Testis (tissue), 3 donors: ENCODE measurements around the gene RASGRP4. TPM values are rescaled to one million over a fixed set of nuclear protein-coding genes. Genes with fewer than 3 reads are reported as not detected.
A peak's percentile ranks its signal among the peaks of the same experiment; 100 is the strongest.

Experiments used
- DNase-seq: peaks from one replicate; pipeline ENCODE4 v3.0.0-alpha.2; 2019
- H3K27ac ChIP-seq, 2 donors: fragments of 200-600 bp; sonication (generic); one replicate each; pipeline ENCODE4 v1.5.1; 2019
- H3K27me3 ChIP-seq: fragments of 200-600 bp; sonication (generic); one replicate; pipeline ENCODE4 v1.5.1; 2019
- H3K36me3 ChIP-seq: fragments of 200-600 bp; sonication (generic); one replicate; pipeline ENCODE4 v1.5.1; 2017; ENCODE audit warnings: low read depth; ENCODE audit errors: missing control alignments
- H3K4me1 ChIP-seq: fragments of 200-600 bp; sonication (generic); one replicate; pipeline ENCODE4 v1.5.1; 2019
- H3K4me3 ChIP-seq, 2 donors: fragments of 200-600 bp; sonication (generic); one replicate each; pipeline ENCODE4 v1.5.1; 2017 to 2019
- H3K9me3 ChIP-seq: fragments of 200-600 bp; sonication (generic); one replicate; pipeline ENCODE4 v1.5.1; 2017
- CTCF ChIP-seq, 3 experiments: fragments of 450-650 bp in 2 of 3; fragments of 200-600 bp in 1 of 3; sonication (generic) in 1 of 3; IDR thresholded peaks; one replicate each; pipeline ENCODE4 v1.5.1; 2016 to 2019; ENCODE audit warnings: antibody characterized with exemption in 3 of 3, mild to moderate bottlenecking in 2 of 3, moderate library complexity in 1 of 3
- POLR2A ChIP-seq: fragments of 450-650 bp; IDR thresholded peaks from one replicate; pipeline ENCODE4 v1.6.1; 2017; ENCODE audit warnings: antibody characterized with exemption, mild to moderate bottlenecking, moderate library complexity
- WGBS, 2 donors: methylation state at CpG; one replicate each; pipeline ENCODE4 v1.1.5; 2018; 5-methylcytosine and 5-hydroxymethylcytosine counted together
- intact Hi-C: fragments of 100-400 bp; cut with DNase I; formaldehyde crosslinking; loops from one replicate; pipeline ENCODE4 v1.15.1; 2023; ENCODE audit warnings: low total_unique reads
- polyA plus RNA-seq: library from polyadenylated mRNA; stranded (reverse); fragments of 350-450 nt; fragmentation: Illumina TruSeq; extraction: RNeasy Lipid Tissue Mini Kit (QIAGEN cat#74804); gene quantifications from one replicate; pipeline ENCODE4 v1.2.3, GENCODE V29; 2014; ENCODE audit warnings: low read depth, low replicate concordance; ENCODE audit not compliant: insufficient read depth
- total RNA-seq, 2 donors: library from RNA; depleted of rRNA; stranded (reverse); fragments of >200 nt; gene quantifications; one replicate each; pipeline ENCODE4 v1.2.3, GENCODE V29; 2016

The RASGRP4 gene
- total and polyA plus RNA-seq, 3 donors from 2014 or later: 0.71 to 1.5 (median 1.3) TPM

DNA sequence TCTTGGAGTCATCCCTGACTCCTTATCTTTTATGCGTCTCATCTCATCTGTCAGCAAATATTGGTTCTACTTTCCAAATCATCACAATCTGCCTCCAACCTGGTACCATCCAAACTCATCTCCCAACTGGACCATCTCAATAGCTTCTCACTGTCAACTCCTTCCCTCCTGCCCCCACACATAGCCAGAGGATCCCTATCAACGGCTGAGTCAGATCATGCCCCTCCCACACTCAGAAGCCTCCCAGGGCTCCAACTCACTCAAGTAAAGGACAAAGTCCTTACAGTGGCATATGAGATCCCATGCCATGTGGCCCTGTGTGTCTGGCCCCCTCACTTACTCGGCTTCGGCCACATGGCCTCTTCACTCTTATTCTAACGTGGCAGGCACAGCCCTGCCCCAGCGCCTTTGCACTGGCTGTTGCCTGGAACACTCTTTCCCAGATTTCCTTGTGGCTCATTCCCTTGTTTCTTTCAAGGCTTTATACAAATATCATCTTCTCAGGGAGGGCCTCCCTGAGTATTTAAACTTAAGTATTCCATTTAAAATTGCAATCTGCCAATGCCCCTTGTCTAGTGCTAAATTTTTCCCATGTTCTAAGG is 33.2 kb downstream of the RASGRP4 start:
- no peaks in the 10 kb centered on the region for H3K9me3 ChIP-seq
- WGBS, 2 donors: 79 to 81% methylated on average over 6 of the region's 6 CpGs
- no peak for DNase-seq
- no peak overlapping the region for H3K27ac ChIP-seq
- no peaks in the 10 kb centered on the region for H3K27me3 ChIP-seq
- H3K36me3 ChIP-seq: no peaks in the 10 kb centered on the region
- no peak for TF ChIP-seq POLR2A
- TF ChIP-seq CTCF (IDR thresholded peaks at IDR 0.05): no peak
- no peak overlapping the region for H3K4me3 ChIP-seq
- intact Hi-C loops: no loop called here
- peaks cover 12% of the 10 kb centered on the region for H3K4me1 ChIP-seq

DNA sequence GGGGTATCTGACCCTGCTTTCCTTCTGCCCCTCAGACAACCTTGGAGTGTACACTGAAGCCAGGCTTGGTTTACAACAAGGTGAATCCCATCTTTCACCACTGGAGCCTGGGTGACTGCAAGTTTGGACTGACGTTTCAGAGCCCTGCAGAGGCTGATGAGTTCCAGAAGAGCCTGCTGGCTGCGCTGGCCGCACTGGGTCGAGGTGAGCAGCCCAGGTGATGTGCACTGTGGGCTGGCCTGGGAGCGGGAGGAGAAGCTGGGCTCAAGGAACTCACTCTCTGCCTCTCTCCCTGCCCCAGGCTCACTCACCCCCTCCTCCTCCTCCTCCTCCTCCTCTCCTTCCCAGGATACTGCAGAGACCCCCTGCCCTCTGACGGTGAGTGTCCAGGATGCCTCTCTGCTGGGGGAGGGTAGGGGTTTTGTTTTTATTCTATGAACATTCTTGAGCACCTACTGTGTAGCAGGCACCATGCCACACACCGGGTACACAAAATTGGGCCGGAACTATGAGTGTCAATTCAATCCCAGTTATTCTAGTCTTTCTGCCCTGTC is 34.0 kb downstream of the RASGRP4 start:
- intact Hi-C loops: no loop called here
- no peak for TF ChIP-seq CTCF (IDR thresholded peaks at IDR 0.05)
- TF ChIP-seq POLR2A: no peak
- Histone ChIP-seq H3K27ac (no peak overlapping the region), H3K4me1 (peaks cover 18% of the 10 kb centered on the region), H3K4me3 (no peak overlapping the region), H3K36me3 (no peaks in the 10 kb centered on the region), H3K9me3 (no peaks in the 10 kb centered on the region), H3K27me3 (no peaks in the 10 kb centered on the region)
- 66 to 82% methylated on average over 8 of the region's 8 CpGs for WGBS, 2 donors
- no peak for DNase-seq

DNA sequence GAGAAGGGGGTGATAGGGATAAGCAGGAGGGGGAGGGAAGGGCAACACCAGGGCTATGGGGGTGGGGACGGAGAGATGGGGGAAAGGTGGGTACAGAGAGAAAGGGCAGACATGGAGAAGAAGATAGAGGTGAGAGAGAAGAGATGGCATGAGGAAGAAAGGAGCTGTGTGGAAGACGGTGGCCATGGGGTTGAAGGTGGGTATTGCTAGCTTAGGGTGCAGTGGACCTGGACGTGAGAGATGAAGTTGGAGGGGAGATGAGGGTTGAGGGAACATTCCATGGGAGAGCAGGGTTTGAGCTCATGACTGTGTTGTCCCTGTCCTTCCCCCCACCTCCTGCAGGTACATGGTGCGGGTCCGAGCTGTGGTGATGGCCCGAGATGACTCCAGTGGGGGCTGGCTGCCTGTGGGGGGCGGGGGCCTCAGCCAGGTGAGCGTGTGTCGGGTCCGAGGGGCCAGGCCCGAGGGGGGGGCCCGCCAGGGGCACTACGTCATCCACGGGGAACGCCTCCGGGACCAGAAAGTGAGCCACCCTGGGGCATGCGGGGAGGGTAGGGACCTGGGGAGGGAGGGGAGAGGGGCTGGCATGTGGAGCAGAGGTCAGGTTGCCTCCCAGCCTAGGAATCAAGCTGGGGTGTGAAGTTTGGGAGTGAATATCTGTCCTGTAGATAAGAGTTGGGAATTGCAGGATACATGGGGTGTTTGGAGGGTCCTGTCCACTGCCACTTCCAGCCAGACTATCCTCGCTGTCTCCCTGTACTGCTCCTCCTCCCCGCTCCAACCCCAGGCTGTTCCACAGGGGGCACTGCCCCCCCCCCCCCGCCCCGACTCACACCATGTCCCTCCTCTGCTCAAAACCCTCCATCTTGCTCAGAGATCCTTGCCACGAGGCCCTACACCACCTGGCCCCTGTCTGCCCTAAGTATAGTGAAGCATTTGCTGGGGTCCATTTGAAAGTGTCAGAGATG is 35.8 kb downstream of the RASGRP4 start:
- no peak for TF ChIP-seq CTCF (IDR thresholded peaks at IDR 0.05)
- no peak for TF ChIP-seq POLR2A
- Histone ChIP-seq H3K36me3 (no peaks in the 10 kb centered on the region), H3K27ac (no peak overlapping the region), H3K4me3 (no peak overlapping the region), H3K4me1 (peaks cover 23% of the 10 kb centered on the region), H3K27me3 (no peaks in the 10 kb centered on the region), H3K9me3 (no peaks in the 10 kb centered on the region)
- 55 to 62% methylated on average over 21 to 22 of the region's 22 CpGs for WGBS, 2 donors
- intact Hi-C loops: no loop called here
- no peak for DNase-seq

DNA sequence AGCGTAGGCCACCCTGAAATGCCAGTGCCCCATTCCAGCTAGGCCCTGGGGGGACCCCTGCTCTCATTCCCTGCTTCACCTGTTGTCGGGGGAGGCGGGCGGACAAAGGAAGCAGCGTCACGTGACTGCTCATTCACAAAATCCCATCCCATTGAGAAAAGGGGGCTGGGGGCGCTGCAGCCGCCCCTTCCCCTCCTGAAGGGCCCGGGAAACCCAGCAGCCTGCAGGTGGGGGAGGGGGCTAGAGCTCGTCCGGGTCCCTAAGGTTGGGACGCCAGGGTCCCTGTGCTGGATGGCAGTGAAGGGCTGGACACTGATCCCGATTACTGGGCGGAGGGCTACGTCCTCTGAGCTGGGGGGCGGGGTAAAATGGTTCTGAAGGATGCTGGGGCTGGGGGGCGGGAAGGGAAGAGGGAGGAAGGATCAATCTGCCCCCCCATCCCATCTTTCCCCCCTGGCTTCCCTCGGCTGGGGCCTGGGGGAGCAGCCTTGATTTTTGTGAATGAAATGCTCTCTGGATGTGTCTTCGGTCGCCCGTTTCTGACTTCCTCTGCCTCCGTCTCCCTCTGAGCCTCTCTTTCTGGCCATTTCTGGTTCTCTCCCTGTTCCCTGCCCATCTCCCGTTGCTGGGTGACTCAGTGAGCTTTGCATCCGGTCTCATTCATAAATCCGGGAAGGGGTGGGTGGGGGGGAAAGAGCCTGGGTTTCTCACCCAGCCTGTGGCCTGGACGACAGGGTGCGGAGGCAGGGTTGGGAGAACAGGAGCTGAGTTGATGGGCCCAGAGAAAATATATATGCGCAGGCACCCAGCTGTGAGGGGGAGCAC is 36.7 kb downstream of the RASGRP4 start:
- peak; percentile 48 for DNase-seq
- no peaks in the 10 kb centered on the region for H3K27me3 ChIP-seq
- peak overlapping the region; percentile 35 to 57 for H3K4me3 ChIP-seq
- 8% methylated on average over 19 to 28 of the region's 28 CpGs for WGBS, 2 donors
- intact Hi-C loops: no loop called here
- no peak for TF ChIP-seq POLR2A
- no peak for TF ChIP-seq CTCF (IDR thresholded peaks at IDR 0.05)
- H3K36me3 ChIP-seq: no peaks in the 10 kb centered on the region
- H3K4me1 ChIP-seq: peaks cover 23% of the 10 kb centered on the region
- H3K9me3 ChIP-seq: no peaks in the 10 kb centered on the region
- no peak overlapping the region for H3K27ac ChIP-seq
